Mesothelial cell of epicardium (in vitro differentiated cells): ENCODE measurements around the gene MYH7. TPM values are rescaled to one million over a fixed set of nuclear protein-coding genes. Genes with fewer than 3 reads are reported as not detected.

Experiments used
- DNase-seq, 2 experiments: peaks; one replicate each; pipeline ENCODE4 v3.0.0; 2021; ENCODE audit warnings: low spot score in 2 of 2; ENCODE audit not compliant: unreplicated experiment in 2 of 2
- H3K27ac Mint-ChIP-seq: 2 replicates; pipeline ENCODE4 v1.8.0; 2021; ENCODE audit warnings: mixed read lengths
- H3K27me3 Mint-ChIP-seq: 2 replicates; pipeline ENCODE4 v1.8.0; 2021; ENCODE audit warnings: low read depth, mixed read lengths
- H3K36me3 Mint-ChIP-seq: 2 replicates; pipeline ENCODE4 v1.8.0; 2021; ENCODE audit warnings: mixed read lengths
- H3K4me1 Mint-ChIP-seq: 2 replicates; pipeline ENCODE4 v1.8.0; 2021; ENCODE audit warnings: mixed read lengths
- H3K4me3 Mint-ChIP-seq: 2 replicates; pipeline ENCODE4 v1.8.0; 2021; ENCODE audit warnings: mild to moderate bottlenecking, moderate library complexity, mixed read lengths
- H3K9me3 Mint-ChIP-seq: 2 replicates; pipeline ENCODE4 v1.8.0; 2021; ENCODE audit warnings: mixed read lengths
- CTCF ChIP-seq: fragments of 200-600 bp; sonication (generic); IDR thresholded peaks from one replicate; pipeline ENCODE4 v1.5.0; 2021; ENCODE audit warnings: antibody characterized with exemption; ENCODE audit not compliant: unreplicated experiment
- total RNA-seq: library from RNA; stranded (reverse); gene quantifications from 3 replicates; pipeline ENCODE4 v1.2.1, GENCODE V29; 2021

MYH7 gene
- total RNA-seq, 1 donor from 2014 or later: not detected

- Mint-ChIP-seq H3K9me3 (no peaks in the 10 kb centered on the region), H3K4me3 (no peak overlapping the region), H3K36me3 (no peaks in the 10 kb centered on the region), H3K27ac (no peak overlapping the region), H3K27me3 (peaks cover 45% of the 10 kb centered on the region), H3K4me1 (peaks cover 18% of the 10 kb centered on the region)
- no peak for DNase-seq
- TF ChIP-seq CTCF: no peak
These were observed 805 bp downstream of the MYH7 start for GRCh38 chr14:23434488-23435222.

- DNase-seq: no peak
- Mint-ChIP-seq H3K36me3 (no peaks in the 10 kb centered on the region), H3K27ac (no peak overlapping the region), H3K4me3 (no peak overlapping the region), H3K4me1 (peaks cover 14% of the 10 kb centered on the region), H3K27me3 (peaks cover 46% of the 10 kb centered on the region), H3K9me3 (no peaks in the 10 kb centered on the region)
- TF ChIP-seq CTCF: no peak
These were observed 2.0 kb downstream of the MYH7 start for GRCh38 chr14:23433457-23433856.

- no peak overlapping the region for H3K4me3 Mint-ChIP-seq
- H3K4me1 Mint-ChIP-seq: peaks cover 9% of the 10 kb centered on the region
- no peak for DNase-seq
- H3K36me3 Mint-ChIP-seq: no peaks in the 10 kb centered on the region
- TF ChIP-seq CTCF: no peak
- no peaks in the 10 kb centered on the region for H3K9me3 Mint-ChIP-seq
- peaks cover 46% of the 10 kb centered on the region for H3K27me3 Mint-ChIP-seq
- no peak overlapping the region for H3K27ac Mint-ChIP-seq
These were observed 2.5 kb downstream of the MYH7 start for GRCh38 chr14:23432946-23433345.

GRCh38 chr14:23432102-23432925 is 3.1 kb downstream of the MYH7 start:
- H3K4me1 Mint-ChIP-seq: peaks cover 5% of the 10 kb centered on the region
- no peak for DNase-seq
- H3K27me3 Mint-ChIP-seq: peaks cover 46% of the 10 kb centered on the region
- no peaks in the 10 kb centered on the region for H3K36me3 Mint-ChIP-seq
- no peaks in the 10 kb centered on the region for H3K9me3 Mint-ChIP-seq
- H3K27ac Mint-ChIP-seq: no peak overlapping the region
- TF ChIP-seq CTCF: no peak
- H3K4me3 Mint-ChIP-seq: no peak overlapping the region

GRCh38 chr14:23431486-23431885 is 4.0 kb downstream of the MYH7 start:
- Mint-ChIP-seq H3K4me1 (no peaks in the 10 kb centered on the region), H3K36me3 (no peaks in the 10 kb centered on the region), H3K4me3 (no peak overlapping the region), H3K9me3 (no peaks in the 10 kb centered on the region), H3K27ac (no peak overlapping the region), H3K27me3 (peaks cover 46% of the 10 kb centered on the region)
- DNase-seq: peak in 1 of 2 experiments; percentile 6
- no peak for TF ChIP-seq CTCF
